Testis (tissue), 3 donors: ENCODE data around the gene GSAP. TPM values are rescaled to one million over a fixed set of nuclear protein-coding genes. Genes with fewer than 3 reads are reported as not detected.

Experiments used
- DNase-seq: peaks from one replicate; pipeline ENCODE4 v3.0.0-alpha.2; 2019
- H3K27ac ChIP-seq, 2 donors: fragments of 200-600 bp; sonication (generic); one replicate each; pipeline ENCODE4 v1.5.1; 2019
- H3K27me3 ChIP-seq: fragments of 200-600 bp; sonication (generic); one replicate; pipeline ENCODE4 v1.5.1; 2019
- H3K36me3 ChIP-seq: fragments of 200-600 bp; sonication (generic); one replicate; pipeline ENCODE4 v1.5.1; 2017; ENCODE audit warnings: low read depth; ENCODE audit errors: missing control alignments
- H3K4me1 ChIP-seq: fragments of 200-600 bp; sonication (generic); one replicate; pipeline ENCODE4 v1.5.1; 2019
- H3K4me3 ChIP-seq, 2 donors: fragments of 200-600 bp; sonication (generic); one replicate each; pipeline ENCODE4 v1.5.1; 2017 to 2019
- H3K9me3 ChIP-seq: fragments of 200-600 bp; sonication (generic); one replicate; pipeline ENCODE4 v1.5.1; 2017
- CTCF ChIP-seq, 3 experiments: fragments of 450-650 bp in 2 of 3; fragments of 200-600 bp in 1 of 3; sonication (generic) in 1 of 3; IDR thresholded peaks; one replicate each; pipeline ENCODE4 v1.5.1; 2016 to 2019; ENCODE audit warnings: antibody characterized with exemption in 3 of 3, mild to moderate bottlenecking in 2 of 3, moderate library complexity in 1 of 3
- POLR2A ChIP-seq: fragments of 450-650 bp; IDR thresholded peaks from one replicate; pipeline ENCODE4 v1.6.1; 2017; ENCODE audit warnings: antibody characterized with exemption, mild to moderate bottlenecking, moderate library complexity
- WGBS, 2 donors: methylation state at CpG; one replicate each; pipeline ENCODE4 v1.1.5; 2018; 5-methylcytosine and 5-hydroxymethylcytosine counted together
- intact Hi-C: fragments of 100-400 bp; cut with DNase I; formaldehyde crosslinking; loops from one replicate; pipeline ENCODE4 v1.15.1; 2023; ENCODE audit warnings: low total_unique reads
- polyA plus RNA-seq: library from polyadenylated mRNA; stranded (reverse); fragments of 350-450 nt; fragmentation: Illumina TruSeq; extraction: RNeasy Lipid Tissue Mini Kit (QIAGEN cat#74804); gene quantifications from one replicate; pipeline ENCODE4 v1.2.3, GENCODE V29; 2014; ENCODE audit warnings: low read depth, low replicate concordance; ENCODE audit not compliant: insufficient read depth
- total RNA-seq, 2 donors: library from RNA; depleted of rRNA; stranded (reverse); fragments of >200 nt; gene quantifications; one replicate each; pipeline ENCODE4 v1.2.3, GENCODE V29; 2016

The GSAP gene
- total and polyA plus RNA-seq, 3 donors from 2014 or later = 6.0 to 16.2 (median 14.6) TPM

- no peak for DNase-seq
- no peaks in the 10 kb centered on the region for H3K9me3 ChIP-seq
- intact Hi-C loops = no loop called here
- TF ChIP-seq CTCF (IDR thresholded peaks at IDR 0.05) (no peak), POLR2A (no peak)
- no peaks in the 10 kb centered on the region for H3K27me3 ChIP-seq
- 94 to 97% methylated on average over 5 of the region's 5 CpGs for WGBS, 2 donors
- no peaks in the 10 kb centered on the region for H3K4me1 ChIP-seq
- H3K4me3 ChIP-seq = no peak overlapping the region
- no peaks in the 10 kb centered on the region for H3K36me3 ChIP-seq
- H3K27ac ChIP-seq = no peak overlapping the region
Measured at GRCh38 chr7:77450613-77451012, 34.5 kb upstream of the GSAP start.

GRCh38 chr7:77450054-77450453 lies 33.9 kb upstream of the GSAP start:
- Histone ChIP-seq H3K9me3 (no peaks in the 10 kb centered on the region), H3K27me3 (no peaks in the 10 kb centered on the region), H3K4me3 (no peak overlapping the region), H3K36me3 (no peaks in the 10 kb centered on the region), H3K27ac (no peak overlapping the region), H3K4me1 (no peaks in the 10 kb centered on the region)
- TF ChIP-seq CTCF (IDR thresholded peaks at IDR 0.05) (no peak), POLR2A (no peak)
- no peak for DNase-seq
- intact Hi-C loops = no loop called here
- WGBS, 2 donors = 89% methylated on average over 1 of the region's 1 CpG

- WGBS, 2 donors = 81 to 89% methylated on average over 1 of the region's 1 CpG
- DNase-seq = no peak
- Histone ChIP-seq H3K4me1 (no peaks in the 10 kb centered on the region), H3K9me3 (no peaks in the 10 kb centered on the region), H3K36me3 (no peaks in the 10 kb centered on the region), H3K27me3 (no peaks in the 10 kb centered on the region), H3K27ac (no peak overlapping the region), H3K4me3 (no peak overlapping the region)
- no peak for TF ChIP-seq CTCF (IDR thresholded peaks at IDR 0.05)
- TF ChIP-seq POLR2A = no peak
- intact Hi-C loops = no loop called here
Measured at GRCh38 chr7:77447616-77448015, 31.5 kb upstream of the GSAP start.

GRCh38 chr7:77444123-77444522 lies 28.0 kb upstream of the GSAP start:
- no peak overlapping the region for H3K4me3 ChIP-seq
- no peaks in the 10 kb centered on the region for H3K9me3 ChIP-seq
- H3K36me3 ChIP-seq = no peaks in the 10 kb centered on the region
- no peak for DNase-seq
- H3K4me1 ChIP-seq = no peaks in the 10 kb centered on the region
- H3K27ac ChIP-seq = no peak overlapping the region
- TF ChIP-seq CTCF (IDR thresholded peaks at IDR 0.05) = no peak
- no peak for TF ChIP-seq POLR2A
- H3K27me3 ChIP-seq = no peaks in the 10 kb centered on the region
- intact Hi-C loops = no loop called here
- 43 to 55% methylated on average over 1 of the region's 1 CpG for WGBS, 2 donors

- H3K27ac ChIP-seq = no peak overlapping the region
- 91 to 93% methylated on average over 2 of the region's 2 CpGs for WGBS, 2 donors
Measured at GRCh38 chr7:77443042-77443441, 26.9 kb upstream of the GSAP start.

More at GRCh38 chr7:77443042-77443441, 26.9 kb upstream of the GSAP start:
- intact Hi-C loops = no loop called here
- TF ChIP-seq CTCF (IDR thresholded peaks at IDR 0.05) (no peak), POLR2A (no peak)
- Histone ChIP-seq H3K4me3 (no peak overlapping the region), H3K36me3 (no peaks in the 10 kb centered on the region), H3K9me3 (no peaks in the 10 kb centered on the region), H3K4me1 (no peaks in the 10 kb centered on the region), H3K27me3 (no peaks in the 10 kb centered on the region)
- no peak for DNase-seq
